ENCODE data around the gene CTU2. TPM values are rescaled to one million over a fixed set of nuclear protein-coding genes. Genes with fewer than 3 reads are reported as not detected.
A peak's percentile ranks its signal among the peaks of the same experiment; 100 is the strongest.

Gene CTU2
- total RNA-seq, 1 experiment from 2014 or later, result 52.4 TPM

DNA sequence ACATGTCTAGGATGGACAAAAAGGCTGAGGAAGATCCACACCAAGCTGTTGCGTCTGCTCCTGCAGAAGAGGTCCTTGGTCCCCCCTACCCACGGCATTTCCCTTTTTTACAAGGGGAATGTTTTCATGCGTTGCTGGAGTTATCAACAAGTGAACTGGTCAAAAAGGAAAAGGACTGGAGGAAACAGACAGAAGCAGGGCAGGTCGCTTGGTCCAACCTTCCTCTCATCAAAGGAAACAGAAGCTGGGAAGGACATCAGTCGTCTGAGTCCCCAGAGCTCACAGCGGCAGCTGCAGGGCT is 52.6 kb downstream of the CTU2 start:
- H3K27ac Mint-ChIP-seq, result peak overlapping the region; percentile 33; the same call in 1 of the 2 replicates

More for the DNA sequence above, 52.6 kb downstream of the CTU2 start:
- H3K4me3 Mint-ChIP-seq, result no peak overlapping the region
- H3K9me3 Mint-ChIP-seq, result no peaks in the 10 kb centered on the region
- no peak for ATAC-seq
- H3K27me3 Mint-ChIP-seq (ENCODE audit: low read depth), result no peaks in the 10 kb centered on the region
- TF ChIP-seq FOXP1 (CRISPR knock-in tag; IDR thresholded peaks at IDR 0.05; ENCODE audit: borderline replicate concordance) (no peak), ZBTB43 (CRISPR knock-in tag; IDR thresholded peaks at IDR 0.05) (no peak), ELF4 (CRISPR knock-in tag; IDR thresholded peaks at IDR 0.05; ENCODE audit: low read depth) (no peak), OVOL2 (CRISPR knock-in tag; IDR thresholded peaks at IDR 0.05; ENCODE audit: borderline replicate concordance) (no peak), TP53 (CRISPR knock-in tag; IDR thresholded peaks at IDR 0.05) (no peak), HMGA2 (CRISPR knock-in tag; IDR thresholded peaks at IDR 0.05) (no peak), SMAD4 (CRISPR knock-in tag; IDR thresholded peaks at IDR 0.05) (no peak), EMX1 (CRISPR knock-in tag; IDR thresholded peaks at IDR 0.05) (no peak), ZNF281 (CRISPR knock-in tag; IDR thresholded peaks at IDR 0.05) (no peak), MYBL2 (CRISPR knock-in tag; IDR thresholded peaks at IDR 0.05) (no peak)
- TF ChIP-seq, protein P1, sequence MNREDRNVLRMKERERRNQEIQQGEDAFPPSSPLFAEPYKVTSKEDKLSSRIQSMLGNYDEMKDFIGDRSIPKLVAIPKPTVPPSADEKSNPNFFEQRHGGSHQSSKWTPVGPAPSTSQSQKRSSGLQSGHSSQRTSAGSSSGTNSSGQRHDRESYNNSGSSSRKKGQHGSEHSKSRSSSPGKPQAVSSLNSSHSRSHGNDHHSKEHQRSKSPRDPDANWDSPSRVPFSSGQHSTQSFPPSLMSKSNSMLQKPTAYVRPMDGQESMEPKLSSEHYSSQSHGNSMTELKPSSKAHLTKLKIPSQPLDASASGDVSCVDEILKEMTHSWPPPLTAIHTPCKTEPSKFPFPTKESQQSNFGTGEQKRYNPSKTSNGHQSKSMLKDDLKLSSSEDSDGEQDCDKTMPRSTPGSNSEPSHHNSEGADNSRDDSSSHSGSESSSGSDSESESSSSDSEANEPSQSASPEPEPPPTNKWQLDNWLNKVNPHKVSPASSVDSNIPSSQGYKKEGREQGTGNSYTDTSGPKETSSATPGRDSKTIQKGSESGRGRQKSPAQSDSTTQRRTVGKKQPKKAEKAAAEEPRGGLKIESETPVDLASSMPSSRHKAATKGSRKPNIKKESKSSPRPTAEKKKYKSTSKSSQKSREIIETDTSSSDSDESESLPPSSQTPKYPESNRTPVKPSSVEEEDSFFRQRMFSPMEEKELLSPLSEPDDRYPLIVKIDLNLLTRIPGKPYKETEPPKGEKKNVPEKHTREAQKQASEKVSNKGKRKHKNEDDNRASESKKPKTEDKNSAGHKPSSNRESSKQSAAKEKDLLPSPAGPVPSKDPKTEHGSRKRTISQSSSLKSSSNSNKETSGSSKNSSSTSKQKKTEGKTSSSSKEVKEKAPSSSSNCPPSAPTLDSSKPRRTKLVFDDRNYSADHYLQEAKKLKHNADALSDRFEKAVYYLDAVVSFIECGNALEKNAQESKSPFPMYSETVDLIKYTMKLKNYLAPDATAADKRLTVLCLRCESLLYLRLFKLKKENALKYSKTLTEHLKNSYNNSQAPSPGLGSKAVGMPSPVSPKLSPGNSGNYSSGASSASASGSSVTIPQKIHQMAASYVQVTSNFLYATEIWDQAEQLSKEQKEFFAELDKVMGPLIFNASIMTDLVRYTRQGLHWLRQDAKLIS (CRISPR knock-in tag; IDR thresholded peaks at IDR 0.05; ENCODE audit: borderline replicate concordance), result no peak
- TF ChIP-seq, protein P2, sequence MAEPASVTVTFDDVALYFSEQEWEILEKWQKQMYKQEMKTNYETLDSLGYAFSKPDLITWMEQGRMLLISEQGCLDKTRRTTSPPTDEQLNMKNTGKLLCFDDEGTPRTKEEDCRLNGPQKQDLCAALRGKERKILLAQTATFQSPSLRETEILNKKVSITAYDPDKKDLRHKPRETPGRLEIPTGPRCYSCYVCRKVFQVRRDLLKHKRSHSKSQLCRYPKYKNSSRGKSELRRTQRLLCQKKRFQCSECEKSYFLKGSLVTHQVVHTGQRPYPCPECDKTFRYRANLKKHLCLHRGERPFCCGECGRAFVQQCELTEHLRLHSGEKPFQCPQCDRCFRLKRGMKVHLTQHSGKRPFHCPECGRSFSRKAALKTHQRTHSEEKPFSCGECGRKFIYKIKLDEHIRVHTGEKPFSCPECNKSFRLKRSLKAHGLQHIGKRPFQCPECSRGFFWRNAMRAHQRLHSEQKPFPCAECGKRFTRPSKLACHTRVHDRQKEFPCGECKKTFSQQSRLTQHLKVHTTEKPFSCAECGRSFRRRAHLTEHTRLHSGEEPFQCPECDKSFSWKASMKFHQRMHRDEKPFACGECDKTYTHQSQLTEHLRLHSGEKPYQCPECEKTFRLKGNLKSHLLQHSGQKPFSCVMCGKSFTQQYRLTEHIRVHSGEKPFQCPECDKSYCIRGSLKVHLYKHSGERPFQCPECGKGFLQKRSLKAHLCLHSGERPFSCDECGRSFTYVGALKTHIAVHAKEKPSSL (CRISPR knock-in tag; conservative IDR thresholded peaks at IDR 0.05), result no peak
- TF ChIP-seq, protein P3, sequence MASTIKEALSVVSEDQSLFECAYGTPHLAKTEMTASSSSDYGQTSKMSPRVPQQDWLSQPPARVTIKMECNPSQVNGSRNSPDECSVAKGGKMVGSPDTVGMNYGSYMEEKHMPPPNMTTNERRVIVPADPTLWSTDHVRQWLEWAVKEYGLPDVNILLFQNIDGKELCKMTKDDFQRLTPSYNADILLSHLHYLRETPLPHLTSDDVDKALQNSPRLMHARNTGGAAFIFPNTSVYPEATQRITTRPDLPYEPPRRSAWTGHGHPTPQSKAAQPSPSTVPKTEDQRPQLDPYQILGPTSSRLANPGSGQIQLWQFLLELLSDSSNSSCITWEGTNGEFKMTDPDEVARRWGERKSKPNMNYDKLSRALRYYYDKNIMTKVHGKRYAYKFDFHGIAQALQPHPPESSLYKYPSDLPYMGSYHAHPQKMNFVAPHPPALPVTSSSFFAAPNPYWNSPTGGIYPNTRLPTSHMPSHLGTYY (CRISPR knock-in tag; IDR thresholded peaks at IDR 0.05), result no peak
- TF ChIP-seq, protein P4, sequence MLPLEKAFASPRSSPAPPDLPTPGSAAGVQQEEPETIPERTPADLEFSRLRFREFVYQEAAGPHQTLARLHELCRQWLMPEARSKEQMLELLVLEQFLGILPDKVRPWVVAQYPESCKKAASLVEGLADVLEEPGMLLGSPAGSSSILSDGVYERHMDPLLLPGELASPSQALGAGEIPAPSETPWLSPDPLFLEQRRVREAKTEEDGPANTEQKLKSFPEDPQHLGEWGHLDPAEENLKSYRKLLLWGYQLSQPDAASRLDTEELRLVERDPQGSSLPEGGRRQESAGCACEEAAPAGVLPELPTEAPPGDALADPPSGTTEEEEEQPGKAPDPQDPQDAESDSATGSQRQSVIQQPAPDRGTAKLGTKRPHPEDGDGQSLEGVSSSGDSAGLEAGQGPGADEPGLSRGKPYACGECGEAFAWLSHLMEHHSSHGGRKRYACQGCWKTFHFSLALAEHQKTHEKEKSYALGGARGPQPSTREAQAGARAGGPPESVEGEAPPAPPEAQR (CRISPR knock-in tag; IDR thresholded peaks at IDR 0.05), result no peak
- no peaks in the 10 kb centered on the region for H3K36me3 Mint-ChIP-seq
- no peak for DNase-seq (ENCODE audit: low spot score)
- peaks cover 26% of the 10 kb centered on the region for H3K4me1 Mint-ChIP-seq
- ChIA-PET CTCF (interaction anchor here (0.8 to 9.0 kb wide), 14 partner anchors 10 to 122 kb away, joined by 3 to 185 read pairs (median 6); partner anchors contain the start of gene PIEZO1), POLR2A (interaction anchor here (0.9 to 1.6 kb wide), 3 partner anchors 11 to 50 kb away, joined by 3 to 4 read pairs (median 4); no protein-coding TSS in a partner anchor)
